RCC 7860 (cell line): ENCODE results near the gene KCNA3.

ENCODE experiments used
- DNase-seq: peaks from one replicate; pipeline ENCODE4 v3.0.0-alpha.2; 2015; ENCODE audit warnings: low spot score
- FAIRE-seq: peaks from 2 replicates; lab custom pipeline; 2012; peaks lifted over from hg19 to GRCh38; lab: Jason Lieb, UNC

KCNA3 gene

GRCh38 chr1:110643879-110644472, 30.8 kb downstream of the KCNA3 start:
- DNase-seq (no peak), FAIRE-seq (no peak)

GRCh38 chr1:110639724-110640386, 34.9 kb downstream of the KCNA3 start:
- DNase-seq: peak; percentile 42
- FAIRE-seq: no peak

- no peak for FAIRE-seq
- no peak for DNase-seq
Observed at GRCh38 chr1:110638556-110638955, 36.2 kb downstream of the KCNA3 start.

GRCh38 chr1:110638058-110638457, 36.7 kb downstream of the KCNA3 start:
- FAIRE-seq (no peak), DNase-seq (no peak)

- DNase-seq (no peak), FAIRE-seq (no peak)
Observed at GRCh38 chr1:110637475-110637874, 37.3 kb downstream of the KCNA3 start.

GRCh38 chr1:110636149-110636935, 38.4 kb downstream of the KCNA3 start:
- FAIRE-seq: no peak
- no peak for DNase-seq

- DNase-seq (no peak), FAIRE-seq (no peak)
Observed at GRCh38 chr1:110635434-110635833, 39.3 kb downstream of the KCNA3 start.

GRCh38 chr1:110634455-110635311, 40.1 kb downstream of the KCNA3 start:
- FAIRE-seq (no peak), DNase-seq (peak; percentile 51)

GRCh38 chr1:110634086-110634454, 40.7 kb downstream of the KCNA3 start:
- FAIRE-seq (no peak), DNase-seq (no peak)

GRCh38 chr1:110633646-110634030, 41.1 kb downstream of the KCNA3 start:
- FAIRE-seq (no peak), DNase-seq (no peak)

GRCh38 chr1:110631836-110632620, 42.7 kb downstream of the KCNA3 start:
- no peak for FAIRE-seq
- no peak for DNase-seq

- peak; percentile 45 for DNase-seq
- FAIRE-seq: no peak
Observed at GRCh38 chr1:110630839-110631663, 43.7 kb downstream of the KCNA3 start.

- no peak for FAIRE-seq
Observed at GRCh38 chr1:110628323-110629105, 46.2 kb downstream of the KCNA3 start.

GRCh38 chr1:110627764-110628163, 47.0 kb downstream of the KCNA3 start:
- DNase-seq: no peak
- FAIRE-seq: no peak

More at GRCh38 chr1:110628323-110629105, 46.2 kb downstream of the KCNA3 start:
- DNase-seq: no peak

- FAIRE-seq: no peak
- no peak for DNase-seq
Observed at GRCh38 chr1:110626889-110627288, 47.9 kb downstream of the KCNA3 start.
